Kidney (tissue), 14 donors: ENCODE results near the gene ADGRA3. TPM values are rescaled to one million over a fixed set of nuclear protein-coding genes. Genes with fewer than 3 reads are reported as not detected.

Experiments
- DNase-seq, 5 donors: peaks; one replicate each; pipeline ENCODE4 v3.0.0-alpha.2; 2013 to 2020
- FAIRE-seq: peaks from 2 replicates; lab custom pipeline; 2012; peaks lifted over from hg19 to GRCh38; lab: Jason Lieb, UNC
- H3K27ac ChIP-seq, 2 donors: one replicate each; pipeline ENCODE4 v1.7.0; 2013; ENCODE audit warnings: low read depth in 2 of 2, low read length in 2 of 2, inconsistent platforms in 1 of 2
- H3K27me3 ChIP-seq: one replicate; pipeline ENCODE4 v1.7.1; 2013; ENCODE audit warnings: low read length, inconsistent platforms; ENCODE audit not compliant: control insufficient read depth, insufficient read depth
- H3K36me3 ChIP-seq, 3 donors: one replicate each; pipeline versions ENCODE4 v1.7.0 to v1.7.1; 2013; ENCODE audit warnings: low read length in 3 of 3, control low read depth in 1 of 3, inconsistent platforms in 1 of 3; ENCODE audit not compliant: insufficient read depth in 3 of 3, control insufficient read depth in 2 of 3
- H3K4me1 ChIP-seq, 3 donors: one replicate each; pipeline versions ENCODE4 v1.7.0 to v1.7.1; 2013; ENCODE audit warnings: low read length in 3 of 3, inconsistent platforms in 1 of 3, low read depth in 1 of 3; ENCODE audit not compliant: control insufficient read depth in 2 of 3, insufficient read depth in 2 of 3
- H3K4me3 ChIP-seq, 3 donors: one replicate each; pipeline versions ENCODE4 v1.7.0 to v1.8.1; 2013; ENCODE audit warnings: low read length in 3 of 3, control low read depth in 1 of 3, inconsistent platforms in 1 of 3
- H3K9ac ChIP-seq, 3 donors: one replicate each; pipeline versions ENCODE4 v1.7.0 to v1.7.1; 2013; ENCODE audit warnings: low read length in 3 of 3, control low read depth in 1 of 3, inconsistent platforms in 1 of 3
- H3K9me3 ChIP-seq, 3 donors: one replicate each; pipeline versions ENCODE4 v1.7.0 to v1.7.1; 2013; ENCODE audit warnings: low read length in 3 of 3, control low read depth in 1 of 3, inconsistent platforms in 1 of 3; ENCODE audit not compliant: control insufficient read depth in 2 of 3, insufficient read depth in 1 of 3
- CTCF ChIP-seq: IDR thresholded peaks from 3 replicates; pipeline ENCODE4 v1.5.1; 2012; ENCODE audit warnings: mild to moderate bottlenecking, moderate library complexity, borderline replicate concordance; ENCODE audit not compliant: insufficient read depth; ENCODE audit errors: extremely low read depth
- intact Hi-C: fragments of 100-400 bp; cut with DNase I; formaldehyde crosslinking; loops from one replicate; pipeline ENCODE4 v1.11.1; 2022
- polyA plus RNA-seq: library from polyadenylated mRNA; stranded (reverse); fragments of 350-450 nt; fragmentation: Illumina TruSeq; extraction: RNeasy Lipid Tissue Mini Kit (QIAGEN cat#74804); gene quantifications from one replicate; pipeline ENCODE4 v1.2.3, GENCODE V29; 2014; ENCODE audit warnings: low read depth, low replicate concordance; ENCODE audit not compliant: insufficient read depth
- total RNA-seq: library from RNA; stranded (reverse); fragmentation: NEBNext Ultra II Directional; extraction: Animal tissue kit (Norgen Biotek cat#: 25700); gene quantifications from one replicate; pipeline ENCODE4 v1.2.1, GENCODE V29; 2021
- donor health status: control.
- donor health status: control.
- donor health status: control.
- donor health status: control.
- donor health status: control.
- donor health status: DM: yes; HTN: yes; CAD: no.
- donor health status: Normal renal cell carcinoma (clear cell type).

Gene ADGRA3
- total and polyA plus RNA-seq, 2 donors from 2014 or later = 8.2 to 28.7 TPM

DNA sequence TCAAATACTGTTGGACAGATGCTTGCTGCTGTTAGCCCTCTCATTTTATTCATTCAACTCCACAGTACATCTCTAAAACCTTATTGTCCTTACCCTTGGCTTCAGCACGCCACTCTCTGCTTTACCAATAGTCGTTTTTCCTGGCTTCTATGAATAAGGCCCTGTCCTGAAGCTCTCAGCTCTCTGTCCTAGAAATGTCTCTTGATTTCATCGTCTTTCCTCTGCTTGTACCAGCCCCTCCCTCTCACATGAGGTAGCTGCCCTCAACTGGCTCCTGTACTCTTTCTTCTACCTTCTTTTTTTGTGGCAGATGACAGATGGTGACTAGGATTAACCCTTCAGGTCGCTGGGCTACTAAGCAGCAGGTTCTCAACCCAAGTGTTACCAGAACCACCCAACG, 11.4 kb downstream of the ADGRA3 start:
- TF ChIP-seq CTCF = no peak
- Histone ChIP-seq H3K27me3 (no peaks in the 10 kb centered on the region), H3K27ac (no peak overlapping the region), H3K9me3 (no peaks in the 10 kb centered on the region), H3K4me3 (no peak overlapping the region), H3K36me3 (no peaks in the 10 kb centered on the region), H3K9ac (no peak overlapping the region), H3K4me1 (peaks cover 0 to 16% (median 4%) of the 10 kb centered on the region in 3 donors)
- no peak for FAIRE-seq
- DNase-seq = no peak
- intact Hi-C loops = no loop called here

DNA sequence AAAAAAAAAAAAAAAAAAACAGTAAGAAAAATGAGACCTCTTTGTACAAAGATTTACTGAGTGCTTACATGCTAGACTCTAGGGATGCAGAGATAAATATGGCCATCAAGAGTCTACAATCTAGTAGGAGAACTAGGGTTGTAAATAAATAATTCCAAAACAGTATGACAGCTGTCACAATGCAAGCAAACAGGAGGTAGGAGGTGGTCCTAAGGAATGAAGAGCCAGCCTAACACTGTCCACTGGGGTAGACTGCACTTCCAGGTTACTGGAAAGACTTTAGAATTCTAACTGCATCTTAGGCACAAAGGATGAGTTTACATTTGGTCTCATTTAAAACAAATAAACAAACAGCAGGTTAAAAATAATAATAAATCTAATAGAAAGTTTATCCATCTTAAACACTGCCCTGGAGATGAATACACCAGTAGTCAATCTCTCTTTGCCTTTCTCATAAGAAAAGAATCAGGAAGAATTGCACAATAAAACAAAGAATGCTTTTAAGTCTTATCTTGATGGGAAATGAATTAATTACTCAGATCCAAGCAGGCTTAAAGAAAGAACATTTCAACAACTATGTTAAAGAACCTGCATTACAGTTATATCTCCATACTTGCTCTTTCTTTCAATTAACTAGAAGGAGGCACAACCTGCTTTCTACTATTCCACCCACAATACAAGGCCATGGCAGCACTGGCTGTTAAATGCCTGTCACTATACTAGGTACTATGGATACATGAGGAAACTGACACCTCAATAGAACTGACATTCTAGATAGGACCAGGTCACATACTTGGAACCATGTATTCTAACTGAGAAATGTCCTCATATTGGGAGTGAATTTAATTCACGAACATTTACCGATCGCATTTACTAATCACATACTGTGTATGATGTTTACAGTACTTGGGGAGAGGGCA, 12.7 kb downstream of the ADGRA3 start:
- peak in 1 of 5 donors; percentile 15 for DNase-seq
- intact Hi-C loops = no loop called here
- Histone ChIP-seq H3K9ac (no peak overlapping the region), H3K9me3 (no peaks in the 10 kb centered on the region), H3K4me3 (no peak overlapping the region), H3K27me3 (no peaks in the 10 kb centered on the region), H3K36me3 (no peaks in the 10 kb centered on the region), H3K4me1 (peaks cover 0 to 16% (median 4%) of the 10 kb centered on the region in 3 donors), H3K27ac (no peak overlapping the region)
- FAIRE-seq = no peak
- no peak for TF ChIP-seq CTCF

- no peak overlapping the region for H3K9ac ChIP-seq
Measured at GRCh38 chr4:22501715-22502095, 14.2 kb downstream of the ADGRA3 start.

More at GRCh38 chr4:22501715-22502095, 14.2 kb downstream of the ADGRA3 start:
- FAIRE-seq (no peak), DNase-seq (peak in 2 of 5 donors; percentile 13 to 41)
- Histone ChIP-seq H3K27ac (no peak overlapping the region), H3K4me1 (peaks cover 0 to 16% (median 4%) of the 10 kb centered on the region in 3 donors), H3K4me3 (no peak overlapping the region), H3K9me3 (no peaks in the 10 kb centered on the region), H3K27me3 (no peaks in the 10 kb centered on the region), H3K36me3 (no peaks in the 10 kb centered on the region)
- intact Hi-C loops = no loop called here
- no peak for TF ChIP-seq CTCF
